CD4-positive, alpha-beta T cell treated with Interferon alpha-2 for 1 hour (primary cell): ENCODE results near the gene SMIM7.
"Not testable (repeated sequence)": the region's sequence is repeated elsewhere in the genome, so short reads cannot be mapped to it uniquely, and the experiment has no call there.

Source experiments
- DNase-seq, 2 donors: peaks; one replicate each; pipeline ENCODE4 v3.0.0-alpha.2; 2020 to 2022

SMIM7 gene

DNA sequence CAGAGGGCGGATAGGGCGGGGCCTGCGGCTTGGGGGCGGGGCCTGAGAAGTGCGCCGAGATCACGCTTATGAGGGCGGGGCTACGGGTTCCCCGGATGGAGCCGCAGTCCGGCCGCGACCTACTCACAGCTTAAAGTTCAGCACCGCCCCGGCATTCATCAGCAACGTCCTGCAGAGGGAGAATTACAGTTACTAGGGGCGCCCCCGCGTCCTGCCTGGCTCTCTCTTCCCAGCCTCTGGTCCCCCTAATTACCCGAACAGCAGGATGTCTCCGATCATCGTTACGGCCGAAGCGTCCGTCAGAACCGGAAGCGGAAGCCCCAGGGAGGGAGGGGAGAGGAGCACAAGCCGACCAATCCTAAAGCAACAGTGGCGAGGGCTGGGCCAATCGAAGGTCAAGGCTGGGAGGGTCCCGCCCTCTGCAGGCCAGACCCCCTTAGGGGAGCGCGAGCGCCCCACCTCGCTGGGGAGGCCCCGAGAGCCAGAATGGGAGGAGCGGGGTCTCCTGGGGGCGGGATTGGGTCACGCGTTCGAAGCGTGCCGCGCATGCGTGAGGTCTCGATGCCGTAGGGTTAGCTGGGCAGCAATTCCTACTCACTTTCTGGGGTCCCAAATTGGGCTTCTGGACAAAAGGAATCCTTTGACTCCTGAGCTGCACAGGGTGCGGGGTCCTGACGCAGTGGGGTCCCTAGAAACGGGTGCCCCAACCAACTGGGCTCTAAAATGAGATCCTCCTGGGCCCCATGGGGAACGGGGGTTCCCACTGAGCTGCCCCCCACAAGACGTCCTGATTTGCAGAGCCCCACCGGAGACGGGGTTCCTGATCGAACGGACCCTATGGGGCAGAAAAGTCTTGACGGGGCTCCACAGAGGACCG is at the start of gene SMIM7:
TSS of gene SMIM7 (minus strand) at position 313 of the 877 bp plus-strand sequence. CDS start at position 279, 34 bp downstream.
- DNase-seq: peak; percentile 99 to 100

DNA sequence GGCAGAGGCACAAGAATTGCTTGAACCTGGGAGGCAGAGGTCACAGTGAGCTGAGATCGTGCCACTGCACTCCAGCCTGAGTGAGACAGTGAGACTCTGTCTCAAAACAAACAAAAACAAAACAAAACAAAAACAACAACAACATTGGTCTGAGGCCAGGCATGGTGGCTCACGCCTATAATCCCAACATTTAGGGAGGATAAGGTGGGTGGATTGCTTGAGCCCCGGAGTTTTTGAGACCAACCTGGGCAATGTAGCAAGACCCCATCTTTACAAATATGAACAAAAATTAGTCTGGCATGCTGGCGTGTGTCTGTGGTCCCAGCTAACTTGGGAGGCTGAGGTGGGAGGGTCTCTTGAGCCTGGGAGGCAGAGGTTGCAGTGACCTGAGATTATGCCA is 43.7 kb upstream of the SMIM7 start:
- DNase-seq: no peak

GRCh38 chr19:16702123-16702522 is 42.2 kb upstream of the SMIM7 start:
- DNase-seq: no peak

GRCh38 chr19:16698914-16699313 is 39.0 kb upstream of the SMIM7 start:
- DNase-seq: no peak

GRCh38 chr19:16688084-16688483 is 28.1 kb upstream of the SMIM7 start:
- no peak for DNase-seq

DNA sequence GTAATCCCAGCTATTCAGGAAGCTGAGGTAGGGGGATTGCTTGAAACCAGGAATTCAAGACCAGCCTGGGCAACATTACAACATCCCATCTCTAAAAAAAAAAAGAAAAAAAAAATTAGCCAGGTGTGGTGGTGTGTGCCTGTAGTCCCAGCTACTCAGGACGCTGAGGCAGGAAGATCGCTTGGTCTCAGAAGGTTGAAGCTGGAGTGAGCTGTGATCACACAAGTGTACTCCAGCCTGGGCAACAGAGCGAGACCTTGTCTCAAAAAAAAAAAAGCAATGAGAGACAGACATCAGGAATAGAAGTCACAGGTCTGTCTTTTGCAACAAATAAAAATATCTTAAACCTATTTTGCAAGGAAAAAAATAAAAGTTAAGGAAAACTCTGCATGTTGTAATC is 24.3 kb upstream of the SMIM7 start:
- no peak for DNase-seq

DNA sequence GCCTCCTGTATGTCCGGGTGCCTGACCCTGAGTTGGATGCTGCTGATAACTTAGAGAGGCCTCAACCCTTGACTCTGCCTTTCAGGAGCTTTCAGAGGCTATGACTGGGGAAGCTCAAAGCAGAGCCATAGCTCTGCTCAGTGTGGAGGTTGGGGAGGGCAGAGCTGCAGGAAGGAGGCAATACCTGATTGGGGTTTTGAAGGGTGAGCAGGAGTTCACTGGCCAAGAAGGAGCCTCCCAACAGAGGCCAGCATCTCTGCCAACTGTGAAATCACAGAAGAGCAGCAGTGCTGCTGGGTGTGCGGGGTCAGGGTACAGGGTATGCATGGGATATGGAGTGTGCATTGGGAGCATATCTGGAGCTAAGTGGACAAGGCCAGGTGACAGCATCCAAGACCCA is 22.6 kb upstream of the SMIM7 start:
- no peak for DNase-seq

DNA sequence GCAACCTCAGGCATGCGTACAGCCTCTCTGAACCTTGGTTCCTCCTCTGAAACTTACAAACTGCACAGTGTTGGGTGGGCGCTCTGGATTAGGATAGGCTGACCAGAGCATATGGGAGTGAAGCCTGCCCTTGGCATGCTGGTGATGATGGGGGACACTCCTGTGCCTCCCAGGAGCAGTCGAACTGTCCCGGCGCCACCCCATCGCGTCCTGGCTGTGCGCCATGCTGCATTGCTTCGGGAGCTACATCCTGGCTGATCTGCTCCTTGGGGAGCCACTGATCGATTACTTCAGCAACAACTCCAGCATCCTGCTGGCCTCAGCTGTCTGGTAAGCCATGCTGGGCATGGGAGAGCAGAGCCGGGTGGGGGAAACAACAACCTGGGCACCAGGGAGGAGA is 19.9 kb upstream of the SMIM7 start:
- no peak for DNase-seq

DNA sequence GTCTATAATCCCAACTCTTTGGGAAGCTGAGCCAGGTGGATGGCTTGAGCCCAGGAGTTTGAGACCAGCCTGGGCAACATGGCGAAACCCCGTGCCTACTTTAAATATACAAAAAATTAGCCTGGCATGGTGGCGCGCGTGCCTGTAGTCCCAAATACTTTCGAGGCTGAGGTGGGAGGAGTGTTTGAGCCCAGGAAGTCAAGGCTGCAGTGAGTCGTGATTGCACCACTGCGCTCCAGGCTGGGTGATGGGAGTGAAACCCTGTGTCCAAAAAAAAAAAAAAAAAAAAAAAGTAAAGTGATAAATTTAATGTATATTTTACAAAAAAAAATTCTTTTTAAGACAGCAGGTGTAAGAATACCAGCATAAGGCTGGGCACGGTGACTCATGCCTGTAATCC is 18.6 kb upstream of the SMIM7 start:
- DNase-seq: no peak

DNA sequence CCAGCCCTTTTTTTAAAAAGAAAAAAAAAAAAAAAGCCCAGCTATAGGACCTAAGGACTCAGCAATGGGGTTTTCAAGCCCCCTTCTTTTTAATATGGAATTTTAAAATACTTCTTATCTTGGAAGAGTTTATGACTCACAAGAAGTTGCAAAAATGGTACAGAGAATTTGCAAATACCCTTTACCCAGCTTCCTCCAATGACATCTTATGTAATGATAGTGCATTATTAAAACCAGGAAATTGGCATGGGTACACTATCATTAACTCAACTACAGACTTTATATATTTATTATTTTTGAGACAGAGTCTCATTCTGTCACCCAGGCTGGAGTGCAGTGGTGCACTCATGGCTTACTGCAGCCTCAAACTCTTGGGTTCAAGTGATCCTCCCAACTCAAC is 17.1 kb upstream of the SMIM7 start:
- DNase-seq: no peak

GRCh38 chr19:16676101-16676798 is 16.3 kb upstream of the SMIM7 start:
- DNase-seq: no peak

GRCh38 chr19:16673839-16674238 is 13.9 kb upstream of the SMIM7 start:
- DNase-seq: not testable (repeated sequence)

GRCh38 chr19:16673231-16673630 is 13.3 kb upstream of the SMIM7 start:
- no peak for DNase-seq

GRCh38 chr19:16671652-16672274 is 11.8 kb upstream of the SMIM7 start:
- DNase-seq: no peak

DNA sequence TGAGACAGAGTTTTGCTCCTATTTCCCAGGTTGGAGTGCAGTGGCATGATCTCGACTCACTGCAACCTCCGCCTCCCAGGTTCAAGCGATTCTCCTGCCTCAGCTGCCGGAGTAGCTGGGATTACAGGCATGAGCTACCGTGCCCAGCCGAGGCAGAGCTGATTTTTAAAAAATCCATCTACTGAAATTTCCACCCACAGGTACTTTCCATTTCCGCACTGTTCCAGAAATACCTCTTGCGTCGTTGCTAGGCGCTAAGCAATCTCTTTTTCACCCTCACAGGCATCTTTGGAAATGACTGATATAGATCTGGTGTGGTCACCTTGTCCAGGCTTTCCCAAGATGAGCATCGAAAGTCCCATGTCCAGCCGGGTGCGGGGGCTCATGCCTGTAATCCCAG is 10.3 kb upstream of the SMIM7 start:
- DNase-seq: no peak

DNA sequence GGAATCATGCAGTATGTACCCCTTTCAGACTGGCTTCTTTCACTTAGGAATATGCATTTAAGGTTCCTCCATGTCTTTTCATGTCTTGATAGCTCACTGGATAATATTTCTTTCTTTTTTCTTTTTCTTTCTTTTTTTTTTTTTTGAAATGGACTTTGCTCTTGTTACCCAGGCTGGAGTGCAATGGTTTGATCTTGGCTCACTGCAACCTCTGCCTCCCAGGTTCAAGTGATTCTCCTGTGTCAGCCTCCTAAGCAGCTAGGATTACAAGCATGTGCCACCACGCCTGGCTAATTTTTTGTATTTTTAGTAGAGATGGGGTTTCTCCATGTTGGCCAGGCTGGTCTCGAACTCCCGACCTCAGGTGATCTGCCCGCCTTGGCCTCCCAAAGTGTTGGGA is 8.8 kb upstream of the SMIM7 start:
- not testable (repeated sequence) for DNase-seq

DNA sequence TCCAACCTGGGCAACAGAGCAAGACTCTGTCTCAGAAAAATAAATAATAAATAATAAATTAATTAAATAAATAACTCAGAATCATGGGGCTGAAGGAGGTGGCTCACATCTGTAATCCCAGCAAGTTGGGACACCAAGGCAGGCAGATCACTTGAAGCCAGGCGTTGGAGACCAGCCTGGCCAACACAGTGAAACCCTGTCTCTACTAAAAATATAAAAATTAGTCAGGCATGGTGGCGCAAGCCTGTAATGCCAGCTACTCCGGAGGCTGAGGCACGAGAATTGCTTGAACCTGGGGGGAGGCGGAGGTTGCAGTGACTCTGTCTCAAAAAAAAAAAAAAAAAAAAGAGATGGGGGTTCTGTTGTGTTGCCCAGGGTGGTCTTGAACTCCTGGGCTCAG is 8.2 kb upstream of the SMIM7 start:
- DNase-seq: no peak

DNA sequence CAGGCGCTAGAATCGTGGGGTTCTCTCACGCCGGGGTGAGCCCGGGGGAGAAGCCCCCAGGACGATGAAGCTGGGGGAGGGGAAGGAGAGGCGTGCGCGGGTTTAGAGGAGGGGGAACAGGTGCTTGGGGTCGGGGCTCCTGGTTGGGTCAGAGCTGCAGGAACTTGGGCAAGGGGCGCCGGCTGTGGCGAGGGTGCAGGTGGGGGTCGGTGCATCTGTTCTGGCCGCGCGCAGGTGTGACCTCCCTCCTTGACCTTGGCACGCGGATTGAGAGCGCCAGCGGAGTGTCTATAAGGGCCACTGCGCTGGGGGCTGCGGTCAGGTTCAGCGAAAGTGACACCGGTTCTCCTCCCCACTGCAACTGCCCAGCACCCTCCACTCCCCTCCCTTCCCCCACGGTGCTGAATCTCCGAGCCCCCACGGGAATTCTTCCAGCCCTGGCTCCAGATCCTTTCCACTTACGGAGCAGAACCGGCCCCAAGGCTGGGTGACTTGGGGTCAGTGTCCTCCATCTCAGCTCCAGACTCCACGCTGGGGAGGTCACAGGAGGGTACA is 1.6 kb upstream of the SMIM7 start:
- DNase-seq: no peak

DNA sequence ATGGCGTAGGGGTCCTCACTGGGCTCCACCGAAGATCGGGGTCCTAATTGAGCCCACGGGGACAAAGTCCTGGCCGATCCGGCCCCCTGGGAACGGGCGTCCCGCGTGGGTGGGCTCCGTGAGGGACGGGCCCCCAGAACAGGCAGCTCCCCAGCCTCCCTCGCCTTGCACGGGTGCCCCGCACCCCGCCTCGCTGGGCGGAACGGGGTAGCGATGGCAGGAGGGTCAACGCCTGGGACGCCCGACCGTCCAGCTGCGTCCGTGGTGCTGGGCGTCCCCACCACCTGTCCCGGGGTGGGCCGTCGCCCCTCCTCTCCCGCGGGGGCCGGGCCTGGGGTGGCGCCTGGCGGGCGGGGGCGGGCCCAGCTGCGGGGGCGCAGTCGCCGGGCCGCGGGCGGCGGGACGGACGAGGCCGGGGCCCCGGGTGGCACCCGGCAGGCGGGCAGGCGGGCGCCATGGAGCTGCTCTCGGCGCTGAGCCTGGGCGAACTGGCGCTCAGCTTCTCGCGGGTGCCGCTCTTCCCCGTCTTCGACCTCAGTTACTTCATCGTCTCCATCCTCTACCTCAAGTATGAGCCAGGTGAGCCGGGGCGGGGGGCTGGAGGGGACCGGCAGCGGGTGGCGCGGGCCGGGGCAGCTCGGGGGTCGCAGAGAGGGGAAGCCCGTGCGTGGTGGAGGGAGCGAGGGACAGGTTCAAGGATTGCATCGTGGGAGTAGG is 977 bp upstream of the SMIM7 start, which contains the start of gene TMEM38A:
TSS of gene TMEM38A (plus strand) at position 377 of the 717 bp plus-strand sequence. CDS start at position 456, 79 bp downstream.
- peak; percentile 5 to 58 for DNase-seq

DNA sequence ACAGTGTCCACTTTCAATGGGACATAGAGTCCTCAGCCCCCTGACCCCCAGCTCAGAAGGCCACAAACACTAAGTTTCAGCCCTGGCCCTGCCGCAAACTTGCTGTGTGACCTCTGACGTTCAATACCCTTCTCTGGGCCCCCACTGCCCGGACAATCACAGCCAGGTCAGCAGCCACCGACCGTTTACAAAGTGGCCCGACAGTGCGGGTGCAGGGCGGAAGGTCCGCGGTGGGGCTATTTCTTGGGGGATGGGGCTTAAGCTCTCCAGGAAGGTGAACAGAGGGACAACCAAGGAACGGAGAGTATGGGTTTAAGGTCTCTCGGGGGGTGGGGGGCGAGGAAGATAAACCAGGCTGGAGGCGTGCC is 496 bp downstream of the SMIM7 start:
- no peak for DNase-seq

- no peak for DNase-seq
These were observed 2.6 kb downstream of the SMIM7 start for GRCh38 chr19:16657384-16657783.

DNA sequence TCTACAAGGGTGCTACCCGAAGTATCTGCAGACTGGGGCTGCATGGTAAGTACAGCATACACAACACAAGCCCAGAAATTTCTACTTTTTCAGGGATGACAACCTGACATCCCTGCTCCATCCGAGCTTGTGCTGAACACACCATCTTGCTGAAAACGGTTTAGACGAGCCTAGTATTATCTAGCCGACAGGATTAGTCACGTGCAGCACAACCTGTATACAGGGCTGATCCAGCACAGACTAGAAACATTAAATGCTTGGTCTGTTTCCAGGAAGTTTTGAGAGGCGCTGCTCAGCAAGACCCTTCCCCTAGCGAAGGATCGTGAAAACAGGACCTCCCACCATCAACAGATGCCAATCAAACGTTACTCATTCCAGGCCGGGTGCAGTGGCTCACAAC is 4.2 kb downstream of the SMIM7 start:
- no peak for DNase-seq

GRCh38 chr19:16654627-16655026 is 5.3 kb downstream of the SMIM7 start:
- DNase-seq: no peak
